ENCODE data around the gene ARPC5.

Gene ARPC5

DNA sequence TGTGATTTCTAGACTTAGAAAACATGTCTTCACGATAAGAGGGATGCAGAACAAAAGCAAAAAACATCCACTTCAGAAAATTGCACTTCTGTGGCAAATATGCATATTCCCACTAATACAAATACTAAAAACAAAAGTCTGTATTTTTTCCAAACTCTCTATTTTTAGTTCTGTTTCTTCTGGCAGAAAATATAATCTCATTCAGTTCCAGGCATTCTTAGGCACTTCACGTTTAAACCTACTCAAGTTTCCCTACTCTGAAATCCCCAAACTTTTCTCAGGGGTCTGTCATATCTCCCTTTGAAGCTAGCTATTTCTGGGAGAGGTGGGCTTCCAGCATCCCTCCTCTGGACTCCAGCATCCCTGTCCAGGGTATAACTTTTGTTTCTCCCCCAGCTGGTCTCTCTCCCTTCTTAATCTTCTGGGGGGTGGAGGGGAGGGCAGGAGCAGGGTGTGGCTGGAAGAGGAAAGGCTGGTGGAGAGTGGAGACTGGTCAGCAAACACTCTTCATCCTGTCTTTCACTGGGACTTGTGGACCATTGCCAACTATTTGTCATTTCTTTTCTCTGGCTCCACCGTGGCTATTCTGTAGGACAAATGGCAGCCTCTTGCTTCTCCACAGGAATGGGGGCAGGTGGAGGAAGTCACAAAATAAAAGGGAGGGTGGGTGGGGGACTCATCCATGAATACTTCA is 25.7 kb downstream of the ARPC5 start:
- no peak for DNase-seq

DNA sequence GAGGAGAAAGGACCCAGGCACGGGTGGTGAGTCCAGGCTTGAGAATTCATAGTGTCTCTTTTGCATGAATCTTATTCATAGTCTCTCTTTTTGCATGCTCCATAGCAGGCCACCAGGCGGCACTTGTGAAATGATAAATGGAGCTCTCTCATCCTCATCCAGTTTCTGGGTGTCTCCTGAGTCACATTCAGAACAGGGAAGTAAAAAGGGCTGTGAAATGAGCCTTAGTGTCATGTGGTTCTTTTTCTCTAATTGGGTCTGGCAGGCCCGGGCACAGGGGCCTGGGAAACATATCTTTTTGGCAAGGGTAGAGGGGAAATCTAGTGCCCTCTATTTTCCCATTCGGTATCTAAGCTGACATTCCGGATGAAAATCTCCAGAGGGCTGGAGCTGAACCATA is 26.3 kb downstream of the ARPC5 start:
- DNase-seq = no peak

DNA sequence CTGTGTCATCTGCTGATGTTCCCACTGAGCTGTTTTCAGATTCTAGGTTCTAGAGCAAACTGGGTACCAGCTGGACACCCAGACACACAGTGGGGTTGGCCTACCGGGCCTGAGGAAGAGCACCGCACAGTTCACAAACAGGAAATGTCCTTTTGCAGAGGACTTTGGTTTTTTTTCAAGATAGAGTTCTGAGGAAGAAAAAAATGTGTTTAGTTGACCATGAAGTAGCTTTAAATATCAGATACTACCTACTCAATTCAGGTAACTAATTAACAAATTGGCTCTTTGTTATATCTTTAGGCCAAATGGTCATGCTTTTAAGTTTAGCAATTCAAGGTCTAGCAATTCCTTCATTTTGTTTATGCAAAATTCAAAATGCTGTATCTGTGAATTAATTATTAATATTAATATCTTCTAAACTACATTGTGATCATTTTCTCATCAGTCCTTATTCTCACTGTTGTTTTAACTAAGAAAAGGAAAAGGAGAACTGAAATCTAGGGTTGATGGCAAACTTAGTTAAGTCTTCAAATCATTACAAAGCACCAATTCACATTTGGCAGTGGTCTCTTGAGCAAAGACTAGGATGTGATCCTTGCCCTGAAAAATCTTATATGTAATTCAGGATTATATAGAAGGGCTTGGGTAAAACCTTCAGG is 28.1 kb downstream of the ARPC5 start:
- DNase-seq = no peak

- DNase-seq = no peak
Measured at GRCh38 chr1:183605904-183606303, 29.7 kb downstream of the ARPC5 start.

GRCh38 chr1:183604815-183605214 is 30.8 kb downstream of the ARPC5 start:
- no peak for DNase-seq

GRCh38 chr1:183604038-183604808 is 31.4 kb downstream of the ARPC5 start:
- DNase-seq = no peak

DNA sequence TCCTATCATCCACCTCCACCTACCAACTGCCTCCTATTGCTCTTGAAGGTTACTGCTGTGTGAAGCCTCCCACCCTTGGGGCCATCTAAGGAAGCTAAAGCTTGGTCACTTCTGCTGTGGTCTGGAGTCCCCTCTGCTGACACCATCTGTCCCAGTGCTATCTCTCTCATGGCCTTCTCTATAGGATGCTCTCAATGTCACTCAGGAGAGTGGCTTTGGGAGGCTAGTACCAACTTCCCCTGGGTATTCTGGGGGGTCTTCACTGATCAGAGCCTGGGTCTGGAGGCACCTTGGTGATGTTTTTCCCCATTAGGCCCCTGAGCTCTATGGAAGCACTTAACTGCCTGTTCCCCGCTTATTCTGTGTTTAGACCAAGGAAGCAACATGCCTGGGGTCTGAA is 33.1 kb downstream of the ARPC5 start:
- DNase-seq = no peak

DNA sequence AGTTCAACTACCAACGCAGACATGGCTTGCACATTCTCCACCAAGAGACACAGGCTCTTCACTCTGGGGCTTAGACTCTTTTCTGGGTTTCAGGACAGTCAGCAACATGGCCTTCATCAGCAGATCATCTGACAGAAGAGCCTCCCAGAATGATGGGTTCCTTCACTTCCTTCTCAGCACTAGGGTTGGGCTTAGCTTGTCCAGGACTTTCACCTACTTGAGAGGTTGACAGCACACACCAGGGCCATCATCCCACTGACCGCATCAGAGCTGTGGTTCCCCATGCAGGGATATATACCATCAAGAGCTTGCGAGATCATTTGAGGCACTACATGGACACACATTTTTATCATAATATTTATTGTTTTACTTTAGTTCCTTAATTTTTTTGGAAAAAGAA is 34.9 kb downstream of the ARPC5 start:
- no peak for DNase-seq

DNA sequence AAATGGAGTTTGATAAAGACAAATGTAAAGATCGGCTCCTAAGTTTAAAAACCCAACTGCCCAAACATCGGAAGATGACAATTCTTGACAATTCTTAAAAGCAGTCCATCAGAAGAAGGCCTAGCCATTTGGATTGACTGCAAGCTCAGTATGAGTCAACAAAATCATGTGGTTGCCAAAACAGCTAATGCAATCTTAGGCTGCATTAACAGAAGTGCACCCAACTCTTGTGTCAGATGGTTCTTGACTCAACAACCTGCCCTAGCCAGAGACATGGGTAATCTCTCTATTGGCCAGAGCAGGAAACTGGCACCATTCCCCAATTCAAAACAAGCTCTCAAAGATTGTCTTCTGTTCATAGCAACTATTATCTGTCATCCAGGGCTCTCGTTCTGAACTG is 35.4 kb downstream of the ARPC5 start:
- no peak for DNase-seq

DNA sequence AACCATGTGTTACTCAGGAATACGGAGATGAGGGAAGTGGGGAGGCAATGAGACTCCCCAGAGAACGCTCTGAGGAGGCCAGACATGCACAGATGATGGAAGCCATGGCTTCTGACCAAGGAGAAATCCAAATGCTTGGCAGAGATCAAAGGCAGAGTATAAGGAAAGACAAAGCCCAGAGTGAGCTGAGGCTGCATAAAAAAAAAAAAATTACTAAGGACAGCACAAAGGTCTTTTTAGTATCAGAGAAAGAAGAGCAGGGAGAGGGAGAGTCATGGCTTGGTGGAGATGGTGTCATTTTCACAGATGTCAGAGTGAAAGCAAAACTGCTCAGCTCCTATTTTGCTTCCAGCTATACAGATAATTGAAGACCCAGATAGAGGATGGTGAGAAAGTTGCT is 37.2 kb downstream of the ARPC5 start:
- no peak for DNase-seq

- no peak for DNase-seq
Measured at GRCh38 chr1:183597656-183598347, 37.8 kb downstream of the ARPC5 start.

GRCh38 chr1:183596500-183596899 is 39.1 kb downstream of the ARPC5 start:
- no peak for DNase-seq

DNA sequence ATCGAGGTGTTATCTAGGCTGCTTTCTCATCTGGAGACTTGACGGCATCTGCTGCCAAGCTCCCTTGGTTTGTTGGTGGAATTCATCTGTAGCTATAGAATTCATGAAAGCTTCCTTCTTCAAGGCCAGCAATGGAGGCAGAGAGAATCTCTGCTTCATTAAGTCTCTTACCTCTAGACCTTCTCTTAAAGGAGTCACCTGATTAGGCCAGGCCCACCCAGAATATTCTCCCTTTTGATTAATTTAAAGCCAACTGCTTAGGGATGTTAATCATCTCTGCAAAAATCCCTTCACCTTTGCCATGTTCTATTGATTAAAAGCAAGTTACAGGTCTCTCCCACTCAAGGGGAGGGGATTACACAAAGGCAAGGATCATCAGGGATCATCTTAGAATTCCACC is 40.0 kb downstream of the ARPC5 start:
- no peak for DNase-seq

DNA sequence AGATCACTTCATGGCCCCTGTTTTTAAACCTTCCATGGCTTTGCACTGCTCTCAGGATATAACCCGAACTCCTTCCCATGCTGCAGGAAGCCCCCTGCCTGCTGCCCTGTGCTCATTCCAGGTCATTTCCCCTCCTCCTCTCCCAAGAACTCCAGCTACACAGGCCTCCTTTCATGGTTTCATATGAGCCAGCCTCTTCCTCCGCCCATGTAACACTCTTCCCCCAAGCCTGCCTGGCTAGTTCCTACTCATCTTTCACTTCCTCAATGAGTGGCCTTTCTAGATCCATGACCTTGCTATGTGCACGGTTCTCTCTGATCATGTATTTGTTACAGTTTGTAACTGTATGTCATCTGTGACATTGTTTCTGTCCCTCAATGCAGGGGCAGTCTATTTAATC is 42.2 kb downstream of the ARPC5 start:
- DNase-seq = no peak

- no peak for DNase-seq
Measured at GRCh38 chr1:183592733-183593132, 42.9 kb downstream of the ARPC5 start.

- no peak for DNase-seq
Measured at GRCh38 chr1:183590244-183591191, 45.1 kb downstream of the ARPC5 start, which contains the start of gene NCF2. NCF2 (minus strand) TSS chr1:183590459; CDS start chr1:183590329, 130 bp downstream.

GRCh38 chr1:183589874-183590243 is 45.7 kb downstream of the ARPC5 start:
- DNase-seq = no peak

- DNase-seq = no peak
Measured at GRCh38 chr1:183589384-183589783, 46.2 kb downstream of the ARPC5 start.

DNA sequence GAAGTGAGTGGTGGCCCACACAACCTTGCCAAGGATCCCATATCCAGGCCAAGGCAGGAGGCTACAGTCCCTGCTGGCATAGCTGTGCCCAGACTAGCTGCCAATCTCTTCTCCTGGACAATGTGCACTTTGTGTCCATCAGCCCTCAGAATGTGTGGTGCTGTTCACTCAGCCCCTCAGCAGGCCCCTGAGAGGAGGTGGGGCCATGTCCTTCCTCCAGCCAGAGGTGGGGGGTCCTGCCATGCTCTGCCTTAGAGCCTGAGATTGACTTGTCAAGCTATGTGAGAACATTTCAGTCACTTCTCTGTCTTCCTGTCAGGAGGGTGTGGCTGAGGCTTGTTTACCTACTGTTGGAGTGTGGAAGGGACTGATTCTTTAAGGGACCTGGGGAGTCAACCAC is 46.8 kb downstream of the ARPC5 start:
- no peak for DNase-seq

- no peak for DNase-seq
Measured at GRCh38 chr1:183586926-183587325, 48.7 kb downstream of the ARPC5 start.

GRCh38 chr1:183586455-183586854 is 49.1 kb downstream of the ARPC5 start:
- DNase-seq = no peak

DNA sequence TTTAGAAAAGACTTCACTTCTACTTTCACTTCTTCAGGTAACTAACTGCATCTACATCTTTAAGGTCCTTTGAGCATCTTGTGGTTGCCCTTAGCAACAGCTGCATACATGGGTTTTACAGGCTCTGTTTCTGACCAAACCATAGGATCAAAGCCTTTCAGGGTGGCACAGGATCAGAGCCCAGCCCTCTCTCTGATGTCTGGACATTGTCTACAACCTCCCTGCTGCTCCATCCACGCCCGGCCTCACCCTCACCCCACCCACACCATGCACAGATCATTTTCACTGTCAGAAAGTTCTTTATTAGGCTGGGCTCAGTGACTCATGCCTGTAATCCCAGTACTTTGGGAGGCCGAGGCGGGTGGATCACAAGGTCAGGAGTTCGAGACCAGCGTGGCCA is 50.5 kb downstream of the ARPC5 start:
- no peak for DNase-seq

Measured in NCI-H1930 (cell line).